ENCODE data around the gene TRPM3. TPM values are rescaled to one million over a fixed set of nuclear protein-coding genes. Genes with fewer than 3 reads are reported as not detected.

Gene TRPM3
- polyA plus RNA-seq, 2 of the 4 experiments (the other 2 are of a cell fraction) = not detected

GRCh38 chr9:70921136-70921535 is 200.3 kb downstream of the TRPM3 start (continued):
- no peak for TF ChIP-seq EHMT2 (IDR thresholded peaks at IDR 0.05; ENCODE audit: low read depth)
- no peak for TF ChIP-seq POLR2A (IDR thresholded peaks at IDR 0.05; ENCODE audit: low read length)
- no peak for TF ChIP-seq RARB (CRISPR knock-in tag; IDR thresholded peaks at IDR 0.05)
- TF ChIP-seq ZSCAN20 (CRISPR knock-in tag; IDR thresholded peaks at IDR 0.05) = no peak
- no peak for TF ChIP-seq ELK1 (IDR thresholded peaks at IDR 0.05; ENCODE audit: low read depth, low read length)

GRCh38 chr9:70917277-70917676 is 204.1 kb downstream of the TRPM3 start:
- ChIA-PET POLR2A (no interaction called here), CTCF (no interaction called here)
- H3K27ac ChIP-seq = no peak overlapping the region
- TF ChIP-seq HEYL (CRISPR knock-in tag; IDR thresholded peaks at IDR 0.05) = no peak
- TF ChIP-seq ZC3H11A (IDR thresholded peaks at IDR 0.05) = no peak
- no peak for TF ChIP-seq FOXS1 (CRISPR knock-in tag; IDR thresholded peaks at IDR 0.05)
- TF ChIP-seq CBX8 (IDR thresholded peaks at IDR 0.05) = no peak
- TF ChIP-seq, protein P1, sequence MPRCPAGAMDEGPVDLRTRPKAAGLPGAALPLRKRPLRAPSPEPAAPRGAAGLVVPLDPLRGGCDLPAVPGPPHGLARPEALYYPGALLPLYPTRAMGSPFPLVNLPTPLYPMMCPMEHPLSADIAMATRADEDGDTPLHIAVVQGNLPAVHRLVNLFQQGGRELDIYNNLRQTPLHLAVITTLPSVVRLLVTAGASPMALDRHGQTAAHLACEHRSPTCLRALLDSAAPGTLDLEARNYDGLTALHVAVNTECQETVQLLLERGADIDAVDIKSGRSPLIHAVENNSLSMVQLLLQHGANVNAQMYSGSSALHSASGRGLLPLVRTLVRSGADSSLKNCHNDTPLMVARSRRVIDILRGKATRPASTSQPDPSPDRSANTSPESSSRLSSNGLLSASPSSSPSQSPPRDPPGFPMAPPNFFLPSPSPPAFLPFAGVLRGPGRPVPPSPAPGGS (IDR thresholded peaks at IDR 0.05) = no peak
- no peak for TF ChIP-seq SMC3 (IDR thresholded peaks at IDR 0.05)
- no peak for TF ChIP-seq ZSCAN20 (CRISPR knock-in tag; IDR thresholded peaks at IDR 0.05)
- no peak for TF ChIP-seq JUNB (IDR thresholded peaks at IDR 0.05)
- TF ChIP-seq BHLHE40 (IDR thresholded peaks at IDR 0.05; ENCODE audit: low read depth, low read length) = no peak
- no peak for TF ChIP-seq HOXB5 (CRISPR knock-in tag; IDR thresholded peaks at IDR 0.05)
- no peak for TF ChIP-seq RARB (CRISPR knock-in tag; IDR thresholded peaks at IDR 0.05)
- FAIRE-seq (no peak), DNase-seq (ENCODE audit: low read depth in 1 of 2, low spot score in 1 of 2) (no peak), ATAC-seq (no peak)
- WGBS (ENCODE audit: missing lambda C conversion rate) = 57% methylated on average over 7 of the region's 7 CpGs
- no peaks in the 10 kb centered on the region for H3K4me1 ChIP-seq
- H3K4me2 ChIP-seq = no peak overlapping the region
- H3K4me3 ChIP-seq = no peak overlapping the region
- H3K9me3 ChIP-seq = no peaks in the 10 kb centered on the region

DNA sequence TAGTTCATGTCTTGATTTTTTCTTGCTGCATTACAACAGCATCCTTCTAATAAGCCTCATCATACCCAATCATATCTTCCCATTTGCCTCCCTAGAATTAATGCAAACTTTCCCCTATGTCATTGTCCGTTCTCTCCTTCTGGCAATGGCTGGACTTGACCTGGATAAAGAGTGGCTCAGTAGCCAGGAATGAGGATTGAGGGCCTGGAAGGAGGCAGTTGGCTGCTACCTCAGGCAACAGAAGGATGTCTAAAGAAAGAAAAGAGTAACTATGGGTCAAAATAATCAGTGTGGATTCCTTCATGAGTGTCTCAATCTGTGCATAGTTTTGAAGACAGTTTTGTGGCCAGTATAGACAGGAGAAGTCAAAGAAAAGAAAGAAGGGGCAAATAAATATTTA is 209.6 kb downstream of the TRPM3 start:
- no peaks in the 10 kb centered on the region for H3K9me3 ChIP-seq
- no peak for DNase-seq (ENCODE audit: low read depth in 1 of 2, low spot score in 1 of 2)
- FAIRE-seq = no peak
- H3K4me1 ChIP-seq = no peaks in the 10 kb centered on the region
- no peak for ATAC-seq
- no peak overlapping the region for H3K27ac ChIP-seq
- CTCF ChIA-PET = interaction anchor here (1.0 kb wide), 1 partner anchor 13 kb away, joined by 3 read pairs; no protein-coding TSS in a partner anchor
- no peak overlapping the region for H3K4me2 ChIP-seq
- TF ChIP-seq GATA3 (IDR thresholded peaks at IDR 0.05; ENCODE audit: borderline replicate concordance) (no peak), RNF2 (IDR thresholded peaks at IDR 0.05; ENCODE audit: borderline replicate concordance, low read depth) (no peak), HEYL (CRISPR knock-in tag; IDR thresholded peaks at IDR 0.05) (no peak), RFX5 (IDR thresholded peaks at IDR 0.05) (no peak), RCOR1 (IDR thresholded peaks at IDR 0.05; ENCODE audit: low read depth, low read length) (no peak), CBX2 (IDR thresholded peaks at IDR 0.05; ENCODE audit: borderline replicate concordance, low read depth) (no peak), ZC3H11A (IDR thresholded peaks at IDR 0.05) (no peak), NPAS2 (CRISPR knock-in tag; IDR thresholded peaks at IDR 0.05; ENCODE audit: borderline replicate concordance) (no peak), HMGXB4 (CRISPR knock-in tag; IDR thresholded peaks at IDR 0.05; ENCODE audit: borderline replicate concordance) (no peak), CHD2 (IDR thresholded peaks at IDR 0.05; ENCODE audit: low read length, partially characterized antibody) (no peak), HDAC2 (IDR thresholded peaks at IDR 0.05) (no peak), MAZ (IDR thresholded peaks at IDR 0.05; ENCODE audit: borderline replicate concordance, low read depth, low read length) (no peak), RAD21 (conservative IDR thresholded peaks at IDR 0.05 in 1 of 2, IDR thresholded peaks at IDR 0.05 in 1 of 2) (no peak), CEBPB (IDR thresholded peaks at IDR 0.05) (no peak), EHMT2 (IDR thresholded peaks at IDR 0.05; ENCODE audit: low read depth) (no peak), JUNB (IDR thresholded peaks at IDR 0.05) (no peak)
- 5% methylated on average over 1 of the region's 1 CpG for WGBS (ENCODE audit: missing lambda C conversion rate)
- POLR2A ChIA-PET = no interaction called here
- no peak overlapping the region for H3K4me3 ChIP-seq

Data from A549 (cell line).